ENCODE data around the gene GRID1. TPM values are rescaled to one million over a fixed set of nuclear protein-coding genes. Genes with fewer than 3 reads are reported as not detected.

The GRID1 gene
- total RNA-seq, 1 experiment from 2014 or later: 5.6 TPM

DNA sequence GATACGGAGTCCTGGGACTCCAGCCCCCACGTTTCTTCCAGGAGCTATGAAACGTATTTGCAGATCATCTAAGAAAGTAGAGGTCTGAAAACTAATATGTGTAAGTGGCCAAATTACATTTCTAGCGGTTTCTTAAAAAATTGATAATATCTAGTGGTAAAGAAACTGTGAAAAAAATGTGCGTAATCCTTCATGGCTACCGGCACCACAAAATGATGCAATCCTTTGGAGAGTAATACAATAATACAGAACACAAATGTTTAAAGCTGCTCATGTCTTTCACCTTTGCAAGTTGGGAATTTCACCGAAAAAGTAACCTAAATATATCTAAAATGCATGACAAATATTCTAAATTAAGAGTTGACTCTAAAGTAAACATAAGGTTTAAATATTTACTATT is 742.1 kb downstream of the GRID1 start:
- Histone ChIP-seq H3K4me3 (replicated peaks in 1 of 2; ENCODE audit: low read depth in 1 of 2, low read length in 2 of 2) (no peak overlapping the region), H3K9me2 (ENCODE audit: insufficient read depth) (no peaks in the 10 kb centered on the region), H3K9me3 (ENCODE audit: control insufficient read depth in 1 of 2, insufficient read depth in 1 of 2, low read depth in 1 of 2, low read length in 2 of 2) (no peaks in the 10 kb centered on the region), H2AFZ (ENCODE audit: low read depth, low read length, poor library complexity, severe bottlenecking) (no peak overlapping the region), H3K9ac (ENCODE audit: low read length) (no peak overlapping the region), H3K27ac (ENCODE audit: low read depth, low read length) (no peak overlapping the region), H3K4me2 (ENCODE audit: low read length) (no peak overlapping the region), H3K27me3 (ENCODE audit: insufficient read depth, low read length) (peaks cover 13% of the 10 kb centered on the region; the same call in 1 of the 2 replicates), H3K36me3 (ENCODE audit: control insufficient read depth in 1 of 2, insufficient read depth in 2 of 2, low read length in 2 of 2) (no peaks in the 10 kb centered on the region), H4K20me1 (ENCODE audit: insufficient read depth) (no peaks in the 10 kb centered on the region), H3K79me2 (ENCODE audit: insufficient read depth, low read length) (no peaks in the 10 kb centered on the region), H3K4me1 (ENCODE audit: control insufficient read depth in 1 of 2, insufficient read depth in 2 of 2, low read length in 2 of 2) (no peaks in the 10 kb centered on the region)
- intact Hi-C loops (cut with micrococcal nuclease): no loop called here
- DNase-seq (ENCODE audit: low read depth, low spot score) (no peak), ATAC-seq (no peak)
- ChIA-PET RAD21 (ENCODE audit: low non-redundant PET in 1 of 2, low total read pairs in 2 of 2, uncharacterized antibody in 2 of 2, unreplicated experiment in 2 of 2) (no interaction called here), POLR2A (no interaction called here), CTCF (no interaction called here)
- no TSS peak for BruUV-seq (replicated peaks)
- TF ChIP-seq SRF (IDR thresholded peaks at IDR 0.05; ENCODE audit: low read depth) (no peak), ZFX (IDR thresholded peaks at IDR 0.05) (no peak)
- TF ChIP-seq, protein P1, sequence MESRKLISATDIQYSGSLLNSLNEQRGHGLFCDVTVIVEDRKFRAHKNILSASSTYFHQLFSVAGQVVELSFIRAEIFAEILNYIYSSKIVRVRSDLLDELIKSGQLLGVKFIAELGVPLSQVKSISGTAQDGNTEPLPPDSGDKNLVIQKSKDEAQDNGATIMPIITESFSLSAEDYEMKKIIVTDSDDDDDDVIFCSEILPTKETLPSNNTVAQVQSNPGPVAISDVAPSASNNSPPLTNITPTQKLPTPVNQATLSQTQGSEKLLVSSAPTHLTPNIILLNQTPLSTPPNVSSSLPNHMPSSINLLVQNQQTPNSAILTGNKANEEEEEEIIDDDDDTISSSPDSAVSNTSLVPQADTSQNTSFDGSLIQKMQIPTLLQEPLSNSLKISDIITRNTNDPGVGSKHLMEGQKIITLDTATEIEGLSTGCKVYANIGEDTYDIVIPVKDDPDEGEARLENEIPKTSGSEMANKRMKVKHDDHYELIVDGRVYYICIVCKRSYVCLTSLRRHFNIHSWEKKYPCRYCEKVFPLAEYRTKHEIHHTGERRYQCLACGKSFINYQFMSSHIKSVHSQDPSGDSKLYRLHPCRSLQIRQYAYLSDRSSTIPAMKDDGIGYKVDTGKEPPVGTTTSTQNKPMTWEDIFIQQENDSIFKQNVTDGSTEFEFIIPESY (IDR thresholded peaks at IDR 0.05; ENCODE audit: extremely low read depth, insufficient replicate concordance, low read length): no peak

DNA sequence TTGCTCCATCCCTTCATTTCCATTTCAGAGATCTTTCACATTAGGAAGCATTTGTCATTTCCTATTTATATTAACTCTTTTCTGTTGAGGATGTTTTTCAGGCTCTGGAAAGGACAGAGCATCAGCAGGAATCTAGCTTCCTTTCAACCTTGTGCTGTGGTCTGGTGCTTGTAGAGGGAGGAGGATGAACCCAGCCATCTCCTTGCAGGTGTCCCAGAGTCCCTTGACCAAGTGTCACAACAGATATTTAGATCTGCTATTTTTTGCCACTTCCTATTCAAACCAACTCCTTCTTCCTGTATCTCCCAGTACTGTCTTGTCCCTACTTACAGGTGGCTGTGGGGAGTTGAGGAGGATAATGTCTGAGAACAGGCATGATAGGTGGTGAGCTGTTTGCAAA is 742.8 kb downstream of the GRID1 start:
- H2AFZ ChIP-seq (ENCODE audit: low read depth, low read length, poor library complexity, severe bottlenecking): no peak overlapping the region
- no peak overlapping the region for H3K4me3 ChIP-seq (replicated peaks in 1 of 2; ENCODE audit: low read depth in 1 of 2, low read length in 2 of 2)

More for the DNA sequence above, 742.8 kb downstream of the GRID1 start:
- no TSS peak for BruUV-seq (replicated peaks)
- RAD21 ChIA-PET (ENCODE audit: low non-redundant PET in 1 of 2, low total read pairs in 2 of 2, uncharacterized antibody in 2 of 2, unreplicated experiment in 2 of 2): no interaction called here
- CTCF ChIA-PET: no interaction called here
- POLR2A ChIA-PET: no interaction called here
- intact Hi-C loops (cut with micrococcal nuclease): no loop called here
- DNase-seq (ENCODE audit: low read depth, low spot score) (no peak), ATAC-seq (no peak)
- Histone ChIP-seq H3K36me3 (ENCODE audit: control insufficient read depth in 1 of 2, insufficient read depth in 2 of 2, low read length in 2 of 2) (no peaks in the 10 kb centered on the region), H3K27me3 (ENCODE audit: insufficient read depth, low read length) (peaks cover 13% of the 10 kb centered on the region; the same call in 1 of the 2 replicates), H3K79me2 (ENCODE audit: insufficient read depth, low read length) (no peaks in the 10 kb centered on the region), H3K9me3 (ENCODE audit: control insufficient read depth in 1 of 2, insufficient read depth in 1 of 2, low read depth in 1 of 2, low read length in 2 of 2) (no peaks in the 10 kb centered on the region), H3K4me1 (ENCODE audit: control insufficient read depth in 1 of 2, insufficient read depth in 2 of 2, low read length in 2 of 2) (no peaks in the 10 kb centered on the region), H3K4me2 (ENCODE audit: low read length) (no peak overlapping the region), H3K9me2 (ENCODE audit: insufficient read depth) (no peaks in the 10 kb centered on the region), H3K9ac (ENCODE audit: low read length) (no peak overlapping the region), H4K20me1 (ENCODE audit: insufficient read depth) (no peaks in the 10 kb centered on the region), H3K27ac (ENCODE audit: low read depth, low read length) (no peak overlapping the region)
- TF ChIP-seq EZH2phosphoT487 (IDR thresholded peaks at IDR 0.05; ENCODE audit: borderline replicate concordance) (no peak), SRF (IDR thresholded peaks at IDR 0.05; ENCODE audit: low read depth) (no peak), RAD21 (IDR thresholded peaks at IDR 0.05; ENCODE audit: low read depth) (no peak), EGR1 (IDR thresholded peaks at IDR 0.05; ENCODE audit: low read depth) (no peak), JUND (IDR thresholded peaks at IDR 0.05) (no peak), FOSL1 (IDR thresholded peaks at IDR 0.05; ENCODE audit: low read depth) (no peak), EZH2 (IDR thresholded peaks at IDR 0.05) (no peak), ZNF274 (IDR thresholded peaks at IDR 0.05; ENCODE audit: low read depth, low read length) (no peak)
- TF ChIP-seq, protein P1 (IDR thresholded peaks at IDR 0.05; ENCODE audit: extremely low read depth, insufficient replicate concordance, low read length): no peak
- TF ChIP-seq, protein P2, sequence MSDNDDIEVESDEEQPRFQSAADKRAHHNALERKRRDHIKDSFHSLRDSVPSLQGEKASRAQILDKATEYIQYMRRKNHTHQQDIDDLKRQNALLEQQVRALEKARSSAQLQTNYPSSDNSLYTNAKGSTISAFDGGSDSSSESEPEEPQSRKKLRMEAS (IDR thresholded peaks at IDR 0.05): no peak
- TF ChIP-seq, protein P3, sequence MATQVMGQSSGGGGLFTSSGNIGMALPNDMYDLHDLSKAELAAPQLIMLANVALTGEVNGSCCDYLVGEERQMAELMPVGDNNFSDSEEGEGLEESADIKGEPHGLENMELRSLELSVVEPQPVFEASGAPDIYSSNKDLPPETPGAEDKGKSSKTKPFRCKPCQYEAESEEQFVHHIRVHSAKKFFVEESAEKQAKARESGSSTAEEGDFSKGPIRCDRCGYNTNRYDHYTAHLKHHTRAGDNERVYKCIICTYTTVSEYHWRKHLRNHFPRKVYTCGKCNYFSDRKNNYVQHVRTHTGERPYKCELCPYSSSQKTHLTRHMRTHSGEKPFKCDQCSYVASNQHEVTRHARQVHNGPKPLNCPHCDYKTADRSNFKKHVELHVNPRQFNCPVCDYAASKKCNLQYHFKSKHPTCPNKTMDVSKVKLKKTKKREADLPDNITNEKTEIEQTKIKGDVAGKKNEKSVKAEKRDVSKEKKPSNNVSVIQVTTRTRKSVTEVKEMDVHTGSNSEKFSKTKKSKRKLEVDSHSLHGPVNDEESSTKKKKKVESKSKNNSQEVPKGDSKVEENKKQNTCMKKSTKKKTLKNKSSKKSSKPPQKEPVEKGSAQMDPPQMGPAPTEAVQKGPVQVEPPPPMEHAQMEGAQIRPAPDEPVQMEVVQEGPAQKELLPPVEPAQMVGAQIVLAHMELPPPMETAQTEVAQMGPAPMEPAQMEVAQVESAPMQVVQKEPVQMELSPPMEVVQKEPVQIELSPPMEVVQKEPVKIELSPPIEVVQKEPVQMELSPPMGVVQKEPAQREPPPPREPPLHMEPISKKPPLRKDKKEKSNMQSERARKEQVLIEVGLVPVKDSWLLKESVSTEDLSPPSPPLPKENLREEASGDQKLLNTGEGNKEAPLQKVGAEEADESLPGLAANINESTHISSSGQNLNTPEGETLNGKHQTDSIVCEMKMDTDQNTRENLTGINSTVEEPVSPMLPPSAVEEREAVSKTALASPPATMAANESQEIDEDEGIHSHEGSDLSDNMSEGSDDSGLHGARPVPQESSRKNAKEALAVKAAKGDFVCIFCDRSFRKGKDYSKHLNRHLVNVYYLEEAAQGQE (IDR thresholded peaks at IDR 0.05; ENCODE audit: low read depth): no peak
- TF ChIP-seq, protein P4, sequence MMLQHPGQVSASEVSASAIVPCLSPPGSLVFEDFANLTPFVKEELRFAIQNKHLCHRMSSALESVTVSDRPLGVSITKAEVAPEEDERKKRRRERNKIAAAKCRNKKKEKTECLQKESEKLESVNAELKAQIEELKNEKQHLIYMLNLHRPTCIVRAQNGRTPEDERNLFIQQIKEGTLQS (IDR thresholded peaks at IDR 0.05): no peak

Data from HCT116 (cell line).